ENCODE results near the gene XAGE1B.
"Not testable (repeated sequence)": the region's sequence is repeated elsewhere in the genome, so short reads cannot be mapped to it uniquely, and the experiment has no call there.

Gene XAGE1B, protein sequence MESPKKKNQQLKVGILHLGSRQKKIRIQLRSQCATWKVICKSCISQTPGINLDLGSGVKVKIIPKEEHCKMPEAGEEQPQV

DNA sequence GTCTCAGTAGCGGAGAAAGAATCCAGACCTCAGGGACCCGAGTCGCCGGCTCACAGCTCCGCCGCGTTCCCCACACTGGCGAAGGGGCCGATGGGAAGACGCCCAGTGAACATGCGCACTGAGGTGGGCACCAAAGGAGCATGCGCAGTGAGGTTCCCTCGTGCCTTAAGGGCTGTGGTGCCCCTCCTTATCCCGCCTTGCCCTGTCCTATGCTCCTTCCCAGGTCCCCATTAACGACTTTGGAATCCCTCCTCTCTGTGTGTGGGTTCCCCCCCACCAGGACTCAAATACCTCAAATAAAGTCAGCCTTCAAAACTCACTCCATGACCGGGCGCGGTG is at the start of gene XAGE1B:
TSS of gene XAGE1B (minus strand) at position 77 of the 339 bp plus-strand sequence. CDS start 1,536 bp downstream, outside the sequence.
- H3K4me3 ChIP-seq (ENCODE audit: low read depth, low read length); DNase-seq (ENCODE audit: low read depth): not testable (repeated sequence)

DNA sequence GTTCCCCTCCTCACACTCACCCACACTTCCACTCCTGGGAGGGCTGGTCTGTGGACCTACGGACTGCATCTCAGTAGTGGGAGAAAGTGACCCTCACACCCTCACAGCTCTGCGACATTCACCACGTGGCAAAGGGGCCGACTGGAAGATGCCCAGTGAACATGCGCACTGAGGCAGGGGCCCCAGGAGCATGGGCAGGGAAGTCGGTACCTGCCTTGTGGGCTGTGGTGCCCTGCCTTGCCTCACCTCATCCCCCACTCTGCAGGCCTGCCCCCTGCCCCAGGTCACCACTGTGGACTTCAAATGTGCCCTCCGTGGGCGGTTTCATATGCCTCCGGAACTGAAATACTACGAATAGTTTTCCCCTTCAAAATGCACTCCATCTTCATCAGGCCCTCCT is 46.2 kb upstream of the XAGE1B start:
- no peak overlapping the region for H3K4me3 ChIP-seq (ENCODE audit: low read depth, low read length)
- TF ChIP-seq, protein P1, sequence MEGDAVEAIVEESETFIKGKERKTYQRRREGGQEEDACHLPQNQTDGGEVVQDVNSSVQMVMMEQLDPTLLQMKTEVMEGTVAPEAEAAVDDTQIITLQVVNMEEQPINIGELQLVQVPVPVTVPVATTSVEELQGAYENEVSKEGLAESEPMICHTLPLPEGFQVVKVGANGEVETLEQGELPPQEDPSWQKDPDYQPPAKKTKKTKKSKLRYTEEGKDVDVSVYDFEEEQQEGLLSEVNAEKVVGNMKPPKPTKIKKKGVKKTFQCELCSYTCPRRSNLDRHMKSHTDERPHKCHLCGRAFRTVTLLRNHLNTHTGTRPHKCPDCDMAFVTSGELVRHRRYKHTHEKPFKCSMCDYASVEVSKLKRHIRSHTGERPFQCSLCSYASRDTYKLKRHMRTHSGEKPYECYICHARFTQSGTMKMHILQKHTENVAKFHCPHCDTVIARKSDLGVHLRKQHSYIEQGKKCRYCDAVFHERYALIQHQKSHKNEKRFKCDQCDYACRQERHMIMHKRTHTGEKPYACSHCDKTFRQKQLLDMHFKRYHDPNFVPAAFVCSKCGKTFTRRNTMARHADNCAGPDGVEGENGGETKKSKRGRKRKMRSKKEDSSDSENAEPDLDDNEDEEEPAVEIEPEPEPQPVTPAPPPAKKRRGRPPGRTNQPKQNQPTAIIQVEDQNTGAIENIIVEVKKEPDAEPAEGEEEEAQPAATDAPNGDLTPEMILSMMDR (IDR thresholded peaks at IDR 0.05; ENCODE audit: control insufficient read depth, extremely low read depth, insufficient read depth), result no peak
- DNase-seq (ENCODE audit: low read depth), result no peak

DNA sequence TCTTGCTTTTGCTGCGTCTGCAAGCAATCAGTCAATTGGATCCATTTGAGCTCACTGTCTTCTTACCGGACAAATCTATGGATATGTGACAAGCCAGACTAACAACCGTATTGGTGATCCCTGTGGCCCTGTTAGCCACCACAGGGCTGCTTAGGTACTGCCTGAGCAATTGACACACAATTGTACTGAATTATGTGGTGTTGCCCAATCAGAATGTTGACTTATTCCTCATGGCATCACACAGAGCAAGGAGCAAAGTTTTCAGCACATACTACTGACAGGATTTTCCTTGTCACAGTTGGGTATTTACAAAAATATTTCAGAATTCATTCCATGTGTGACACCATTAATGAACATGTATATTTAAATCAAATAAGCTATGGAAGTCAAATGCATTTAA is 41.3 kb upstream of the XAGE1B start:
- no peak overlapping the region for H3K4me3 ChIP-seq (ENCODE audit: low read depth, low read length)
- TF ChIP-seq, protein P1 (IDR thresholded peaks at IDR 0.05; ENCODE audit: control insufficient read depth, extremely low read depth, insufficient read depth), result no peak
- DNase-seq (ENCODE audit: low read depth), result no peak

DNA sequence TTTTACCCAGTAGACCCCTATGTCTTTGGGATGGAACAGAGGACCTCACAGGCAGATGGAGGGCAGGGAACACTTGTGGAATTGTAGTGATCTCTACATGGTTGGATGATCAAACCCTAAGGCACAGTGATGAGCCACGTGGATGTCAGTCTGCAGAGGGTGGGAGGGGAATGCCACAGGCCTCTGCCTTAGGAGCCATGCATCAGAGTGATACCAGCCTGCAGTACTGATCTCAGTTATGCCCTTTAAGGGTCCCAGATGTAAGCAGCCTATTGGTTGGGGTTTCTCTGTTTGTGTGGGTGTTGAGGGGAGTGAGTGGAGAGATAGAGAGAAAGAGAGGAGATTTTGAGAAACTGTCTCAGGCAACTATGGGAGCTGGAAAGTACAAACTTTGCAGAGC is 39.9 kb upstream of the XAGE1B start:
- DNase-seq (ENCODE audit: low read depth), result no peak
- no peak overlapping the region for H3K4me3 ChIP-seq (ENCODE audit: low read depth, low read length)
- TF ChIP-seq, protein P1 (IDR thresholded peaks at IDR 0.05; ENCODE audit: control insufficient read depth, extremely low read depth, insufficient read depth), result no peak

DNA sequence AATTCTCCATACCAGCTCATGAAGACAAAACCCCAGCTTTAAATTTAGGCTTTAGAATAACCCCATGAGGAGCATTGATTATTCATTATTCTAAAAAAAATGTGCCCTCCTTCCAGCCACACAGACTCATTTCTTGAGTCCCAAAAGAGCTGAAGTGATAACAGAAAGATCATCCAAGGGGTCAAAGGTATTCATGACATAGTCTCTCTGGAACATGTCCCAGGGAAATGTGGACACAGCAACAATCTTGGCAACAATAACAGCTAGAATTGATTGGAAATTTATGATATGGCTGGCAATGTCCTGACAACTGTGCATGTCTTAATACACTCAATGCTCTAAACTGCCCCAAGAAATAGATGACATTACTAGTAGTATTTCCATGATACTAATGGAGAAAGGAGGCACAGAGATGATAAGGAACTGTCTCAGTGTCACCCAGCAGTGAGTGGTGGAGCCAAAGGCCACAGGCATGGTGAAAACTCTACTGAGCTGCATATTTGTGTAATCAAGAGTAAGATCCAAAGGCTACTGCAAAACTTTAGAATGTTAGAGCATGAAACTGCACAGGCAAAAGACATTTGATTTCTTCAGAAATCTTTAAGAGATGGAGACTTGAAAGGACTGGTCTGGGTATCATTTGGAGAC is 37.3 kb upstream of the XAGE1B start:
- DNase-seq (ENCODE audit: low read depth), result no peak
- H3K4me3 ChIP-seq (ENCODE audit: low read depth, low read length), result no peak overlapping the region
- TF ChIP-seq, protein P1 (IDR thresholded peaks at IDR 0.05; ENCODE audit: control insufficient read depth, extremely low read depth, insufficient read depth), result no peak

DNA sequence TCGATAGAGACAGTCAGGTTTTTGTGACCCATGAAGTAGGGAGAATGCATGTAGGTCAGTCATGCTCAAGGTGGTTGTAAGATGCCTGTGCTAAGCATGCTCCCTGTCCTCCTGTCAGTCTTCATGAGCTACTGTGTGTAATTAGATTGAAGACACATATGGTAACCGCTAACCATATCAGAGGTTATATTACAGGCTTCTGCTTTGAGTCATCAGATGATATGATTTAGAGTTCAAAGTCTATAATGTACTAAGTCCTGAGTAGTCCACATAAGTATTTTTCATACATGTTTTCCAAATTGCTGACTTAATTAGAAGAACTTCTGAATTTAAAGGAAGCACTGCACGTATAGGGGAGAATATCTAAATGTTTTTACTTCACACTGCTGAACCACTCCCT is 31.9 kb upstream of the XAGE1B start:
- not testable (repeated sequence) for H3K4me3 ChIP-seq (ENCODE audit: low read depth, low read length); DNase-seq (ENCODE audit: low read depth)

DNA sequence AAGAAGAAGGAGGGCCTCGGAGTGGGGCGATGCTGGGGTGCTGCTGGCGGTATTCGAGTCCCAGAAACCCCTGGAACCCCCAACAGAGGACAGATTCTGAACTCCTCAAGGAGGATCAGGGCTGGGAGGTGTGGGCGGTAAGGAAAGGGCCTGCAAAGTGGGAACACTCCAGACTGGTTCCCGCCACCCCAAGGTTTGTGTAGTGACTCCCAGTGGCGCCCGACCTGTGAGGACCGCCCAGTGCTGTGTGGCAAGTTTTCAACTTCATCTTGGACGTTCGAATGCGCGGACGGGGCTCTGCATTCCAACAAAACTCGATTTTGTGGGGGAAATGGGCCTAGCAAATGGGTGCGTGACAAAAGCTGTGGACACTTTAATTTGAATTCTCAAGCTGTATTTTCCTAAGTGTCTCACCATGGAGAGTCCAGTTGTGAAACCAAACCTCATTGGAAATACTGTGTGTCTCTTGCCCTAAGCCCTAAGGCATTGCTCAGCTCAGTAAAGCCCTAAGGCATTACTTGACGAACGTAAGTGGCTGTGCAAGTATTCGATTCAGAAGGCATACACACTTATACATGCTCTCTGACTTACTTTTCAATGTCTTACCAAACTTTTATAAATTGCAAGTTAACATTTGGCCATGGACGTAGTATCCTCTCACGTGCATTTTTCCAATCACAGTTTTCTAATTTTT is 27.4 kb upstream of the XAGE1B start:
- no peak for DNase-seq (ENCODE audit: low read depth)
- H3K4me3 ChIP-seq (ENCODE audit: low read depth, low read length), result no peak overlapping the region
- TF ChIP-seq, protein P1 (IDR thresholded peaks at IDR 0.05; ENCODE audit: control insufficient read depth, extremely low read depth, insufficient read depth), result no peak

DNA sequence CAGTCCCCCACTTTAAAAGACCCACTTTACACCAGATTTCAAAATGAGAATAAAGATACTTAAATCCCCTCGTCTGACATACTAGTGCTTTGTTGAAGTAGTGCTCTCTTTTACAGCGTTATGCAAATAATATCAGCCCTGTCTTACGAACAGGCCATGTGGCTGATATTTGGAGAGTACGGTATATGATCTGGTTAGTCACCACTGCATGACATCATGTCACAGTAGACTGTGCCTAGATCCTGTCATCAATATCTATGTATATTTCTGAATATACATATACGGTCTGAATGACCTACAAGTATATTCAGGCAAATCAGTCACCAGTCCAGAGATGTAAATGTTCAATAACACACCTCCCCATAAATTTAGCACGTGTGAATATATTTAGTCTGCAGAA is 25.4 kb upstream of the XAGE1B start:
- DNase-seq (ENCODE audit: low read depth), result no peak
- TF ChIP-seq, protein P1 (IDR thresholded peaks at IDR 0.05; ENCODE audit: control insufficient read depth, extremely low read depth, insufficient read depth), result no peak
- H3K4me3 ChIP-seq (ENCODE audit: low read depth, low read length), result no peak overlapping the region

DNA sequence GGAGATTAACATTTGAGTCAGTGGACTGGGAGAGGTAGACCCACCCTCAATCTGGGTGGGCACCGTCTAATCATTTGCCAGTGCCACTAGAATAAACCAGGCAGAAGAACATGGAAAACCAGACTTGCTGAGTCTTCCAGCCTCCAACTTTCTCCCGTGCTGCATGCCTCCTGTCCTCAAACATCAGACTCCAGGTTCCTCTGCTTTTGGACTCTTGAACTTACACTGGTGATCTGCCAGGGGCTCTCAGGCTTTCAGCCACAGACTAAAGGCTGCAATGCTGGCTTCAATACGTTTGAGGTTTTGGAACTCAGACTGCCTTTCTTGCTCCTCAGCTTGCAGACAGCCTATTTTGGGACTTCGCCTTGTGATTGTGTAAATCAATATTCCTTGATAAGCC is 24.2 kb upstream of the XAGE1B start:
- not testable (repeated sequence) for DNase-seq (ENCODE audit: low read depth); H3K4me3 ChIP-seq (ENCODE audit: low read depth, low read length)

DNA sequence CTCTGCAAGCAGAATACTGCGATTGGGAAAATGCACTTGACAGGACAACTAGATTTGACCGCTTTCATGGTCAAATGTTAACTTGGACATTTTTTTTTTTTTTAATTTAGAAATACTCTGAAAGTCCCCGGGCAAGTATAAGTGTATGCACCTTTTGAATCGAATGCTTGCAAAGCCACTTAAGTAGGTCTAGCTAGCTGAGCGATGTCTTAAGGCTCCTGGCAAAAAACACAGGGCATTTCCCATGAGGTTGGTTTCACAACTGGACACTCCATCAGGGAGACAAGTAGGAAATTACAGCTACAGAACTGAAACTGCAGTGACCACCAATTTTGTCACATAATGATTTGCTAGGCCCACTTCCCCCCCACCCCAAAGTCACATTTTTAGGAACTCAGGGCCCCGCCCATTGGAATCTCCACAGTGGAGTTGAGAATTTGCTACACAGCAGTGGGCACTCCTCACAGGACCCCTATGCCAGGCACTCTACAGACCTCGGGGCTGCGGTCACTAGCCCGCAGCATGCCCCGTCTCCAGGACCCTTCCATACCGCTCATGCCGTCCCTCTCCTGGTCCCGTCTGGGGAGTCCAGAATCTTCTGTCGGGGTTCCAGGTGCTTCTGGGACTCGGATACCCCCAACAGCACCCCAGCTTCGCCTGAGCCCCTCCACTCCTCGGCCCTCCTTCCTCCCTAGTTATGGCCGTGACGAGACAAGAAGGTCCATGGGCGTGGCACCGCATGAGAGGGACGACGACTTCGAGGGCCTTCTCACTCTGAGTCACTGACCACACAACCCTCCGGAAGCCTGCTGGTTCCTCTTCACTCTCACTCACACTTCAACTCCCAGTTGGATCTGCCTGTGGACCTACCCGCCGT is 515 bp downstream of the XAGE1B start:
- not testable (repeated sequence) for DNase-seq (ENCODE audit: low read depth); H3K4me3 ChIP-seq (ENCODE audit: low read depth, low read length)
